HCT116 (cell line): Measurements from ENCODE around the gene S100Z.

ENCODE experiments used
- EZH2 ChIP-seq: fragments of 200-600 bp; sonication (generic); IDR thresholded peaks from 2 replicates; pipeline ENCODE4 v1.6.1; 2017; ENCODE audit warnings: antibody characterized with exemption, mixed run types
- FOSL1 ChIP-seq: IDR thresholded peaks from 2 replicates; pipeline ENCODE4 v1.6.1; 2012; ENCODE audit warnings: low read depth
- JUND ChIP-seq: IDR thresholded peaks from 2 replicates; pipeline ENCODE4 v1.6.1; 2012
- POLR2A ChIP-seq: IDR thresholded peaks from 2 replicates; pipeline ENCODE4 v1.7.0; 2011; ENCODE audit warnings: borderline replicate concordance; ENCODE audit not compliant: insufficient read depth, insufficient read length; ENCODE audit errors: extremely low read depth
- POLR2AphosphoS5 ChIP-seq: IDR thresholded peaks from 2 replicates; pipeline ENCODE4 v1.6.1; 2011; ENCODE audit warnings: mild to moderate bottlenecking, low read depth, low read length, moderate library complexity
- SIN3A ChIP-seq: IDR thresholded peaks from 2 replicates; pipeline ENCODE4 v1.6.1; 2012; ENCODE audit warnings: low read depth
- ZNF274 ChIP-seq: fragments of 200-500 bp; sonication (Bioruptor generic); IDR thresholded peaks from 2 replicates; pipeline ENCODE4 v1.6.1; 2014; ENCODE audit warnings: mild to moderate bottlenecking, low read depth, low read length, inconsistent platforms
- TF ChIP-seq, protein P1 (sequence below), 3 experiments: fragments of 200-600 bp in 1 of 3; sonication (generic) in 1 of 3; IDR thresholded peaks in 2 of 3; conservative IDR thresholded peaks in 1 of 3; 2 replicates each; pipeline ENCODE4 v1.5.1; 2012 to 2017; ENCODE audit warnings: low read depth in 2 of 3, low read length in 2 of 3, antibody characterized with exemption in 1 of 3, borderline replicate concordance in 1 of 3, control low read depth in 1 of 3, mild to moderate bottlenecking in 1 of 3, mixed read lengths in 1 of 3, mixed run types in 1 of 3, moderate library complexity in 1 of 3; ENCODE audit not compliant: insufficient read depth in 1 of 3
- TF ChIP-seq, protein P2 (sequence below): IDR thresholded peaks from 2 replicates; pipeline ENCODE4 v1.6.1; 2011; ENCODE audit warnings: mild to moderate bottlenecking, low read length, moderate library complexity; ENCODE audit not compliant: insufficient replicate concordance; ENCODE audit errors: extremely low read depth

DNA sequence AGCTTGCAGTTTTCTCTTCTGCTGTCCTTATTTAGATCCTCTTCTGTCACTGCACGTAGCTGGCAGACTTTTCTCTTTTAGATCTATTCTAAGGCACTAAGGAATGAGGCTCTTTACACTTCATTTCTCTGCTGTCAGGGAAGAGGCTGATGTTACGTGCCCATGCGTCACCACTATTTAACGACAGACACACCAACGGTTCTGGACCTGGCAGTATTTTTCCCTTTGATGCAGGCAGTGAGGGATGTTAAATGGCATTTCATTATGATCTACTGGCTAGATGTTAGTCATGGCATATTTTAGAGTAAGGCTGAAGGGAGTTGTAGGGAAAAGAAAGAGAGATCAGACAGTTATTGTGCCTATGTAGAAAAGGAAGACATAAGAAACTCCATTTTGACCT is 94.8 kb downstream of the S100Z start:
- TF ChIP-seq, protein P1, sequence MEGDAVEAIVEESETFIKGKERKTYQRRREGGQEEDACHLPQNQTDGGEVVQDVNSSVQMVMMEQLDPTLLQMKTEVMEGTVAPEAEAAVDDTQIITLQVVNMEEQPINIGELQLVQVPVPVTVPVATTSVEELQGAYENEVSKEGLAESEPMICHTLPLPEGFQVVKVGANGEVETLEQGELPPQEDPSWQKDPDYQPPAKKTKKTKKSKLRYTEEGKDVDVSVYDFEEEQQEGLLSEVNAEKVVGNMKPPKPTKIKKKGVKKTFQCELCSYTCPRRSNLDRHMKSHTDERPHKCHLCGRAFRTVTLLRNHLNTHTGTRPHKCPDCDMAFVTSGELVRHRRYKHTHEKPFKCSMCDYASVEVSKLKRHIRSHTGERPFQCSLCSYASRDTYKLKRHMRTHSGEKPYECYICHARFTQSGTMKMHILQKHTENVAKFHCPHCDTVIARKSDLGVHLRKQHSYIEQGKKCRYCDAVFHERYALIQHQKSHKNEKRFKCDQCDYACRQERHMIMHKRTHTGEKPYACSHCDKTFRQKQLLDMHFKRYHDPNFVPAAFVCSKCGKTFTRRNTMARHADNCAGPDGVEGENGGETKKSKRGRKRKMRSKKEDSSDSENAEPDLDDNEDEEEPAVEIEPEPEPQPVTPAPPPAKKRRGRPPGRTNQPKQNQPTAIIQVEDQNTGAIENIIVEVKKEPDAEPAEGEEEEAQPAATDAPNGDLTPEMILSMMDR (IDR thresholded peaks at IDR 0.05 in 2 of 3, conservative IDR thresholded peaks at IDR 0.05 in 1 of 3; ENCODE audit: borderline replicate concordance in 1 of 3, insufficient read depth in 1 of 3, low read depth in 2 of 3, low read length in 2 of 3) = no peak
- TF ChIP-seq POLR2A (no peak), SIN3A (no peak), FOSL1 (no peak), ZNF274 (no peak), EZH2 (no peak), JUND (no peak), POLR2AphosphoS5 (no peak)
- TF ChIP-seq, protein P2, sequence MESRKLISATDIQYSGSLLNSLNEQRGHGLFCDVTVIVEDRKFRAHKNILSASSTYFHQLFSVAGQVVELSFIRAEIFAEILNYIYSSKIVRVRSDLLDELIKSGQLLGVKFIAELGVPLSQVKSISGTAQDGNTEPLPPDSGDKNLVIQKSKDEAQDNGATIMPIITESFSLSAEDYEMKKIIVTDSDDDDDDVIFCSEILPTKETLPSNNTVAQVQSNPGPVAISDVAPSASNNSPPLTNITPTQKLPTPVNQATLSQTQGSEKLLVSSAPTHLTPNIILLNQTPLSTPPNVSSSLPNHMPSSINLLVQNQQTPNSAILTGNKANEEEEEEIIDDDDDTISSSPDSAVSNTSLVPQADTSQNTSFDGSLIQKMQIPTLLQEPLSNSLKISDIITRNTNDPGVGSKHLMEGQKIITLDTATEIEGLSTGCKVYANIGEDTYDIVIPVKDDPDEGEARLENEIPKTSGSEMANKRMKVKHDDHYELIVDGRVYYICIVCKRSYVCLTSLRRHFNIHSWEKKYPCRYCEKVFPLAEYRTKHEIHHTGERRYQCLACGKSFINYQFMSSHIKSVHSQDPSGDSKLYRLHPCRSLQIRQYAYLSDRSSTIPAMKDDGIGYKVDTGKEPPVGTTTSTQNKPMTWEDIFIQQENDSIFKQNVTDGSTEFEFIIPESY = no peak
